Left lung (tissue), 10 donors: Measurements from ENCODE around the gene CLCNKB. TPM values are rescaled to one million over a fixed set of nuclear protein-coding genes. Genes with fewer than 3 reads are reported as not detected.

Experiments
- ATAC-seq: fragments of 200-7000 bp; cut with Tn5 transposase; one replicate; pipeline ENCODE4 v1.9.1; 2020; ENCODE audit warnings: moderate library complexity
- DNase-seq, 4 donors: peaks; one replicate each; pipeline ENCODE4 v3.0.0-alpha.2; 2013 to 2020
- H3K27ac ChIP-seq, 2 donors: fragments of 200-600 bp; sonication (generic) in 1 of 2; one replicate each; pipeline versions ENCODE4 v1.5.0 to v1.8.0; 2020 to 2021
- H3K27me3 ChIP-seq, 2 donors: fragments of 200-600 bp; sonication (generic) in 1 of 2; one replicate each; pipeline versions ENCODE4 v1.5.0 to v1.8.0; 2020 to 2021
- H3K36me3 ChIP-seq, 2 donors: fragments of 200-600 bp; sonication (generic) in 1 of 2; one replicate each; pipeline versions ENCODE4 v1.5.0 to v1.8.0; 2020 to 2021
- H3K4me1 ChIP-seq, 2 donors: fragments of 200-600 bp; one replicate each; pipeline ENCODE4 v1.8.0; 2021
- H3K4me3 ChIP-seq, 2 donors: fragments of 200-600 bp; sonication (generic) in 1 of 2; one replicate each; pipeline versions ENCODE4 v1.5.0 to v1.8.0; 2020 to 2021; ENCODE audit warnings: mild to moderate bottlenecking in 1 of 2
- H3K9me3 ChIP-seq, 2 donors: fragments of 200-600 bp; sonication (generic) in 1 of 2; one replicate each; pipeline versions ENCODE4 v1.5.0 to v1.8.0; 2020 to 2021
- CTCF ChIP-seq, 2 donors: fragments of 200-600 bp; sonication (generic) in 1 of 2; IDR thresholded peaks; one replicate each; pipeline versions ENCODE4 v1.5.0 to v1.8.0; 2021; ENCODE audit warnings: antibody characterized with exemption in 2 of 2
- intact Hi-C, 2 donors: fragments of 100-400 bp; cut with DNase I; formaldehyde crosslinking; loops; one replicate each; pipeline versions ENCODE4 v1.11.2 to v1.14.2; 2022
- polyA plus RNA-seq, 6 donors: library from polyadenylated mRNA; unstranded; fragments of 120-200 nt; gene quantifications; one replicate each; pipeline ENCODE4 v1.2.1, GENCODE V29; 2013; ENCODE audit not compliant: insufficient read length in 6 of 6
- total RNA-seq, 2 donors: library from RNA; stranded (reverse); fragmentation: NEBNext Ultra II Directional; extraction: Animal tissue kit (Norgen Biotek cat#: 25700); gene quantifications; one replicate each; pipeline ENCODE4 v1.2.1, GENCODE V29; 2021
- donor health status: DM: no; HTN: yes; CAD: no.
- donor health status: DM: no; HTN: no; CAD: no.

CLCNKB gene
- total and polyA plus RNA-seq, 8 donors: 1.1 to 8.0 (median 4.9) TPM; not detected in 1

DNA sequence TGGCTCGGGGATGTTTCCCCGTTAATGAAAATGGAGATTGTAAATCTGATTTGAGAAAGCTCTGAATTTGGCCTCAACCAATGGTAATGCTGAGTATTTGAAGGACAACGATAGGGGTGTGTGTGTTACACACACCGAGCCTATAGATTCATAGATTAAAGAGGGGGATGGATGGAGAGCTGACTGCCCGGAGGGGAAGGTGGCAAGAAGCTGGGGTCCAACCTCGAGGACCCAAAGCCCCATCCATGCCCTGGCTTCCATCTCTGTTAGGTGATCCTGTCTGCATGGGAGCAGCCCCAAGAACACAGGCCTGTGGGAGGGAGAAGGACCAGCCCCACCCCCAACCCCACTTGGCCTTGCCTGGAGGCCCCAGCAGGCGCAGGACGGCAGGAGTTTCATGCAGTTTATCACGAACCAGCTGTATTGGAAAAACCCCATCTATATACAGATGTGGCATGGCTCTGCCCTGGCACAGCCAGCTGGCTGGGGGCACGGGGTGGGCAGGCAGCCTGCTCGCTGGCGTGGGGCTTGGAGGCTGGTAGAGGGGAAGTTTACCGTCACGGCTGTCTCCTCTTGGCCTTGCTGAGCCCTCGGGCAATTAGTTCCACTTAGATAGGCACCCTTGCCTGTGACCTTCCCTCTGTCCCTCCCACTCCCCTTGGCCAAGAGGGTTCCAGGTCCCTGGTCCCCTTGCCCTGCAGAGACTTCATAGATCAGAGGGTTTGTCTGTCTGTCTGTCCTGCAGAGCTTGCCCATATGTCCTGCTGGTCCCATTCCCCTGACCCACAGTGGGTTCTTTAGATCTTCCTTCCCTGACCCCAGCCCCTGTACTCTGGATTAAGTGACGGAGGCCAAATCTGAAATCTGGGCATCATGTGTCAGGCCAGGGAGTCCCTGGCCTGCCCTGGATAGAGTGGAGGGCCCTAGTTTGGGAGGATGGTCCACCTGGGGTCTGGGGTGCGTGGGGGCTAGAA is 28.8 kb upstream of the CLCNKB start:
- ATAC-seq: no peak
- H3K9me3 ChIP-seq: no peaks in the 10 kb centered on the region
- TF ChIP-seq CTCF (IDR thresholded peaks at IDR 0.05): no peak
- no peak overlapping the region for H3K27ac ChIP-seq
- no peaks in the 10 kb centered on the region for H3K36me3 ChIP-seq
- H3K27me3 ChIP-seq: peaks cover 0 to 13% of the 10 kb centered on the region in 2 donors
- intact Hi-C loops: no loop called here
- DNase-seq: peak in 1 of 4 donors; percentile 23
- no peak overlapping the region for H3K4me3 ChIP-seq
- peaks cover 17 to 23% of the 10 kb centered on the region in 2 donors for H3K4me1 ChIP-seq

DNA sequence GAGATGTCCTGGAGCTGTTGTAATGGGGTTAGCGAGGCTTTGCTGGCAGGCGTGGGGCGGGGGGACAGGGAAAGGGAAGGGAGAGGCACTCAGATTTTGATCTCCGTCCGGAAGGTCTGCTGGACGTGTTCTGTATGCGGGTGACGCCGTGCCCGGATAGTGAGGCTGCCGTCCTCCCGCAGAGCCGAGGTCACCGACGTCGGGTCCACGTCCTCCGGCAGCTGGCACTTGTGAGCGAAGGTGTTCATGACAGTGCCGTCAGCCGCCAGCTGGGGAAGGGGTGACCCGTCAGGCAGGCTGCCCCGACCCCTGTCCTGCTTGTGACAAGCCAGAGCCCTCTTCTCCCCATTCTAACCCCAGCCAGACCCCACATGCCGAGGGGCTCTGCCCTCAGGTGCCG is 28.1 kb upstream of the CLCNKB start:
- no peak for ATAC-seq
- peaks cover 0 to 13% of the 10 kb centered on the region in 2 donors for H3K27me3 ChIP-seq
- no peaks in the 10 kb centered on the region for H3K9me3 ChIP-seq
- no peak for TF ChIP-seq CTCF (IDR thresholded peaks at IDR 0.05)
- no peak overlapping the region for H3K4me3 ChIP-seq
- intact Hi-C loops: no loop called here
- H3K36me3 ChIP-seq: no peaks in the 10 kb centered on the region
- H3K4me1 ChIP-seq: peaks cover 17 to 23% of the 10 kb centered on the region in 2 donors
- DNase-seq: no peak
- no peak overlapping the region for H3K27ac ChIP-seq

DNA sequence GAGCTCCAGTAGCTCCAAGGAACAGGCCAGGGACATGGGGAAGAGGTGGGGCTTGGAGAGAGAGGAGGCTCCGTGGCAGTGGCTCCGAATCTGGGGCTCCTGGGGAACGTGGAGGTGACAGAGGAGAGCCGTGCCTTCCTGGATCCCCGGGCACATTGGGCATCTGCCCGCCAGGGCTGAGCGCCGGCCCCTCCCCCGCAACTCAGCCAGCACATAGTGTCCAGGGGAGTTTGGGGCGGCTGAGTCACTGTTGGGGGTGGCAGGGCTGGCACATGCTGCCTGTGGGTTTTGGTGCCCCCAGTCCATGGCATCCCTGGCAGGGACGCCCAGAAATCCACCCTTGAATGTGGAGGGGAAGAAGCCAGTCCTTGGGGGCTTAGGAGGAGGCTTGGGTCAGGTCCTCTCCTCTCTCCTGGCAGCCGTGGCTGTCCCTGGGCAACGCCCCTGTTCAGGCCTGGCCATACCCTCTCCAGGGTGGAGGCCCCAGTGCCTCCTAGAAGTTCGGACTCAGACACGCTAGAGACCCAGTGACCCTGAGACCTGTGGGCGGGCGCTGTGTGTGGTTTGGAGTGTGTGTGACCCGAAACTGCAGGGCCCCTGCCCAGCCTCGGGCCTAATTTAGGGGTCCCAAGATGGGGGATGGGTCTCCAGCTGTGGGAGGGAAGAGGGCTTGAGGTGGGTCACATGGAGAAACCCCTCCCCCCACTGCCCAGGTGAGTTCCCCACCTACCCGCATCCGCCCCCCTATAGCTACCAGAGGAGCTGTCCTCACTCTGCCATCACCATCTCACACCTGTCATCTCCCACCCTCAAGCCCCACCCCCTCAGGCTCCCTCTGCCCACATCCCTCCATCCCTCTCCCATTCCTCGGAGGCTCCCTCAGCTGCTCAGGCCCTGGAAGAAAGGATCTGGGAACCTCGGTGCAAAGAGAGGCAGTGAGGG is 27.4 kb upstream of the CLCNKB start:
- H3K36me3 ChIP-seq: no peaks in the 10 kb centered on the region
- intact Hi-C loops: no loop called here
- peaks cover 0 to 13% of the 10 kb centered on the region in 2 donors for H3K27me3 ChIP-seq
- DNase-seq (no peak), ATAC-seq (no peak)
- no peak overlapping the region for H3K4me3 ChIP-seq
- H3K9me3 ChIP-seq: no peaks in the 10 kb centered on the region
- peaks cover 17 to 23% of the 10 kb centered on the region in 2 donors for H3K4me1 ChIP-seq
- no peak for TF ChIP-seq CTCF (IDR thresholded peaks at IDR 0.05)
- H3K27ac ChIP-seq: no peak overlapping the region

GRCh38 chr1:16017076-16017460 is 26.5 kb upstream of the CLCNKB start:
- Histone ChIP-seq H3K36me3 (no peaks in the 10 kb centered on the region), H3K27ac (peak overlapping the region; percentile 18 to 70), H3K4me1 (peaks cover 17 to 23% of the 10 kb centered on the region in 2 donors), H3K9me3 (no peaks in the 10 kb centered on the region), H3K4me3 (no peak overlapping the region), H3K27me3 (peaks cover 0 to 13% of the 10 kb centered on the region in 2 donors)
- intact Hi-C loops: no loop called here
- peak in 1 of 4 donors; percentile 41 for DNase-seq
- no peak for TF ChIP-seq CTCF (IDR thresholded peaks at IDR 0.05)
- ATAC-seq: no peak
